ENCODE results near the gene DHRS1. TPM values are rescaled to one million over a fixed set of nuclear protein-coding genes. Genes with fewer than 3 reads are reported as not detected.

The DHRS1 gene
- total and polyA plus RNA-seq, 2 of the 4 experiments (the other 2 are of a cell fraction), result 15.8 to 38.6 TPM

GRCh38 chr14:24324024-24324423, 24.4 kb upstream of the DHRS1 start:
- H3K36me3 ChIP-seq (ENCODE audit: control insufficient read depth, insufficient read depth, low read length), result no peaks in the 10 kb centered on the region
- TF ChIP-seq, protein P1, sequence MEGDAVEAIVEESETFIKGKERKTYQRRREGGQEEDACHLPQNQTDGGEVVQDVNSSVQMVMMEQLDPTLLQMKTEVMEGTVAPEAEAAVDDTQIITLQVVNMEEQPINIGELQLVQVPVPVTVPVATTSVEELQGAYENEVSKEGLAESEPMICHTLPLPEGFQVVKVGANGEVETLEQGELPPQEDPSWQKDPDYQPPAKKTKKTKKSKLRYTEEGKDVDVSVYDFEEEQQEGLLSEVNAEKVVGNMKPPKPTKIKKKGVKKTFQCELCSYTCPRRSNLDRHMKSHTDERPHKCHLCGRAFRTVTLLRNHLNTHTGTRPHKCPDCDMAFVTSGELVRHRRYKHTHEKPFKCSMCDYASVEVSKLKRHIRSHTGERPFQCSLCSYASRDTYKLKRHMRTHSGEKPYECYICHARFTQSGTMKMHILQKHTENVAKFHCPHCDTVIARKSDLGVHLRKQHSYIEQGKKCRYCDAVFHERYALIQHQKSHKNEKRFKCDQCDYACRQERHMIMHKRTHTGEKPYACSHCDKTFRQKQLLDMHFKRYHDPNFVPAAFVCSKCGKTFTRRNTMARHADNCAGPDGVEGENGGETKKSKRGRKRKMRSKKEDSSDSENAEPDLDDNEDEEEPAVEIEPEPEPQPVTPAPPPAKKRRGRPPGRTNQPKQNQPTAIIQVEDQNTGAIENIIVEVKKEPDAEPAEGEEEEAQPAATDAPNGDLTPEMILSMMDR (conservative IDR thresholded peaks at IDR 0.05; ENCODE audit: low read depth, low read length), result no peak
- TF ChIP-seq CHD1 (IDR thresholded peaks at IDR 0.05; ENCODE audit: low read depth, low read length) (no peak), ELK1 (IDR thresholded peaks at IDR 0.05; ENCODE audit: borderline replicate concordance, low read depth, low read length) (no peak), RCOR1 (IDR thresholded peaks at IDR 0.05; ENCODE audit: insufficient replicate concordance, low read length) (no peak), MAFK (IDR thresholded peaks at IDR 0.05; ENCODE audit: low read depth, low read length) (no peak), POLR2A (IDR thresholded peaks at IDR 0.05; ENCODE audit: low read depth, low read length) (no peak), BHLHE40 (IDR thresholded peaks at IDR 0.05; ENCODE audit: low read depth, low read length) (no peak), NFE2L2 (IDR thresholded peaks at IDR 0.05; ENCODE audit: low read depth, low read length) (no peak), MXI1 (IDR thresholded peaks at IDR 0.05; ENCODE audit: borderline replicate concordance, low read depth, low read length) (no peak), RFX5 (IDR thresholded peaks at IDR 0.05; ENCODE audit: low read depth, low read length) (no peak)
- WGBS, 2 experiments (ENCODE audit: extremely low coverage in 2 of 2, insufficient read length in 1 of 2), result 63% methylated on average over 2 of the region's 6 CpGs; no CpG with 5 or more reads in 1 of the 2 experiments
- H2AK5ac ChIP-seq (ENCODE audit: low read depth, low read length), result no peak overlapping the region
- no peak overlapping the region for H3K23ac ChIP-seq (ENCODE audit: low read depth, low read length)
- H3K4me2 ChIP-seq (ENCODE audit: low read depth, low read length), result no peak overlapping the region
- no peak overlapping the region for H3K18ac ChIP-seq (ENCODE audit: low read depth, low read length)
- DNase-seq (no peak), ATAC-seq (ENCODE audit: low read depth) (no peak)
- peaks cover 51% of the 10 kb centered on the region for H3K27me3 ChIP-seq (ENCODE audit: control insufficient read depth, insufficient read depth, low read length)
- ChIA-PET CTCF (interaction anchor here (1.0 kb wide), 1 partner anchor 9 kb away, joined by 3 read pairs; no protein-coding TSS in a partner anchor), POLR2A (ENCODE audit: unreplicated experiment) (no interaction called here)
- H3K4me3 ChIP-seq (ENCODE audit: insufficient read depth, low read depth, low read length), result no peak overlapping the region
- H3K4ac ChIP-seq (ENCODE audit: low read depth, low read length), result no peak overlapping the region
- no peak overlapping the region for H2BK15ac ChIP-seq (ENCODE audit: low read depth, low read length)
- H3K9me1 ChIP-seq (ENCODE audit: insufficient read depth, low read length), result no peaks in the 10 kb centered on the region; the same call in 1 of the 2 replicates
- H3K14ac ChIP-seq (replicated peaks; ENCODE audit: low read depth, low read length), result no peak overlapping the region
- no peak overlapping the region for H2BK5ac ChIP-seq (ENCODE audit: low read depth, low read length, poor library complexity, severe bottlenecking)
- intact Hi-C loops (cut with micrococcal nuclease), result no loop called here
- no peak overlapping the region for H2BK20ac ChIP-seq (ENCODE audit: low read depth, low read length)
- H3K56ac ChIP-seq (ENCODE audit: extremely low read depth, insufficient read depth, low read length), result no peak overlapping the region
- dilution Hi-C loops (cut with HindIII; ENCODE audit: low sequenced_read_pairs, unreplicated experiment), result no loop called here
- no peak overlapping the region for H2BK120ac ChIP-seq (ENCODE audit: low read depth, low read length)
- no peak overlapping the region for H4K5ac ChIP-seq (ENCODE audit: low read depth, low read length)
- H4K91ac ChIP-seq (ENCODE audit: insufficient read depth, low read depth, low read length), result no peak overlapping the region
- H3K79me1 ChIP-seq (ENCODE audit: low read depth in 1 of 2, low read length in 2 of 2), result no peaks in the 10 kb centered on the region
- no peak overlapping the region for H2AFZ ChIP-seq (replicated peaks; ENCODE audit: low read length, poor library complexity)
- no peak overlapping the region for H3K9ac ChIP-seq (ENCODE audit: low read depth, low read length)
- in situ Hi-C loops (cut with MboI; ENCODE audit: low sequenced_read_pairs), result no loop called here
- H2AK9ac ChIP-seq (replicated peaks; ENCODE audit: low read depth, low read length, poor library complexity), result no peak overlapping the region
- H3K27ac ChIP-seq (ENCODE audit: insufficient read depth, low read length), result no peak overlapping the region
- no peaks in the 10 kb centered on the region for H3K4me1 ChIP-seq (ENCODE audit: control insufficient read depth, insufficient read depth, low read length)
- no peaks in the 10 kb centered on the region for H4K20me1 ChIP-seq (ENCODE audit: insufficient read depth, low read length)
- no TSS peak for BruUV-seq (replicated peaks)
- H3K9me3 ChIP-seq (ENCODE audit: control insufficient read depth, insufficient read depth, low read length), result no peaks in the 10 kb centered on the region
- H4K8ac ChIP-seq (ENCODE audit: low read depth in 2 of 2, low read length in 2 of 2), result no peak overlapping the region
